Liver (tissue), 9 donors: ENCODE measurements around the gene DPP6. TPM values are rescaled to one million over a fixed set of nuclear protein-coding genes. Genes with fewer than 3 reads are reported as not detected.

Source experiments
- DNase-seq: peaks from one replicate; pipeline ENCODE4 v3.0.0-alpha.2; 2017; ENCODE audit warnings: low spot score
- H3K27ac ChIP-seq, 2 donors: one replicate each; pipeline ENCODE4 v1.7.0; 2013; ENCODE audit warnings: inconsistent platforms in 2 of 2, low read length in 2 of 2, control low read depth in 1 of 2, low read depth in 1 of 2, mild to moderate bottlenecking in 1 of 2
- H3K27me3 ChIP-seq, 4 donors: one replicate each; pipeline versions ENCODE4 v1.6.1 to v1.7.0; 2013; ENCODE audit warnings: low read length in 3 of 4, inconsistent platforms in 1 of 4, mild to moderate bottlenecking in 1 of 4, moderate library complexity in 1 of 4; ENCODE audit not compliant: control insufficient read depth in 4 of 4, insufficient read depth in 4 of 4
- H3K36me3 ChIP-seq, 4 donors: one replicate each; pipeline versions ENCODE4 v1.6.1 to v1.7.0; 2013; ENCODE audit warnings: low read length in 3 of 4, mild to moderate bottlenecking in 3 of 4, low read depth in 1 of 4, moderate library complexity in 1 of 4; ENCODE audit not compliant: control insufficient read depth in 4 of 4, insufficient read depth in 3 of 4
- H3K4me1 ChIP-seq, 4 donors: one replicate each; pipeline versions ENCODE4 v1.6.1 to v1.7.0; 2013; ENCODE audit warnings: low read length in 3 of 4, mild to moderate bottlenecking in 3 of 4, moderate library complexity in 1 of 4; ENCODE audit not compliant: control insufficient read depth in 4 of 4, insufficient read depth in 4 of 4
- H3K4me3 ChIP-seq, 3 donors: one replicate each; pipeline versions ENCODE4 v1.6.1 to v1.7.0; 2013; ENCODE audit warnings: low read length in 3 of 3, control low read depth in 1 of 3, low read depth in 1 of 3, mild to moderate bottlenecking in 1 of 3
- H3K9ac ChIP-seq, 2 donors: one replicate each; pipeline ENCODE4 v1.7.0; 2013; ENCODE audit warnings: low read length in 2 of 2, mild to moderate bottlenecking in 2 of 2, moderate library complexity in 2 of 2, control low read depth in 1 of 2, low read depth in 1 of 2
- H3K9me3 ChIP-seq, 4 donors: one replicate each; pipeline versions ENCODE4 v1.6.1 to v1.7.0; 2013; ENCODE audit warnings: low read length in 3 of 4; ENCODE audit not compliant: control insufficient read depth in 4 of 4
- EGR1 ChIP-seq, 2 donors: IDR thresholded peaks; 2 replicates each; pipeline ENCODE4 v1.6.1; 2016 to 2018; ENCODE audit warnings: antibody characterized with exemption in 2 of 2, low read depth in 2 of 2
- FOXA1 ChIP-seq: IDR thresholded peaks from 2 replicates; pipeline ENCODE4 v1.6.1; 2016; ENCODE audit warnings: antibody characterized with exemption
- FOXA2 ChIP-seq: IDR thresholded peaks from 2 replicates; pipeline ENCODE4 v1.6.1; 2016; ENCODE audit warnings: antibody characterized with exemption
- GABPA ChIP-seq, 2 donors: IDR thresholded peaks in 1 of 2; conservative IDR thresholded peaks in 1 of 2; 2 replicates each; pipeline ENCODE4 v1.6.1; 2016; ENCODE audit warnings: antibody characterized with exemption in 2 of 2, mild to moderate bottlenecking in 1 of 2, moderate library complexity in 1 of 2
- HNF4A ChIP-seq, 2 donors: conservative IDR thresholded peaks; 2 replicates each; pipeline ENCODE4 v1.6.1; 2016; ENCODE audit warnings: antibody characterized with exemption in 2 of 2, mild to moderate bottlenecking in 2 of 2
- HNF4G ChIP-seq: IDR thresholded peaks from 2 replicates; pipeline ENCODE4 v1.6.1; 2016; ENCODE audit warnings: antibody characterized with exemption
- JUND ChIP-seq, 2 donors: IDR thresholded peaks; 2 replicates each; pipeline ENCODE4 v1.6.1; 2016; ENCODE audit warnings: antibody characterized with exemption in 2 of 2
- NR2F2 ChIP-seq: IDR thresholded peaks from 2 replicates; pipeline ENCODE4 v1.6.1; 2016; ENCODE audit warnings: antibody characterized with exemption
- RAD21 ChIP-seq, 2 donors: IDR thresholded peaks; 2 replicates each; pipeline ENCODE4 v1.6.1; 2016; ENCODE audit warnings: antibody characterized with exemption in 2 of 2, mild to moderate bottlenecking in 2 of 2
- RXRA ChIP-seq, 2 donors: IDR thresholded peaks; 2 replicates each; pipeline ENCODE4 v1.6.1; 2017 to 2018; ENCODE audit warnings: antibody characterized with exemption in 2 of 2, mild to moderate bottlenecking in 1 of 2
- SP1 ChIP-seq: IDR thresholded peaks from 2 replicates; pipeline ENCODE4 v1.6.1; 2018; ENCODE audit warnings: antibody characterized with exemption, mild to moderate bottlenecking
- TAF1 ChIP-seq: conservative IDR thresholded peaks from 2 replicates; pipeline ENCODE4 v1.6.1; 2016; ENCODE audit warnings: antibody characterized with exemption, mild to moderate bottlenecking
- YY1 ChIP-seq: IDR thresholded peaks from 2 replicates; pipeline ENCODE4 v1.6.1; 2016; ENCODE audit warnings: antibody characterized with exemption, mild to moderate bottlenecking
- WGBS: extraction: QIAGEN DNeasy Blood & Tissue Kit; methylation state at CpG from one replicate; pipeline ENCODE4 v1.1.7; 2013; 5-methylcytosine and 5-hydroxymethylcytosine counted together
- polyA plus RNA-seq, 2 donors: library from polyadenylated mRNA; stranded (reverse) in 1 of 2; unstranded in 1 of 2; fragments of 200-250 nt in 1 of 2; fragments of >200 nt in 1 of 2; fragmentation: Nextera tagmentation in 1 of 2; extraction: Ambion mirVana in 1 of 2; gene quantifications; one replicate each; pipeline versions ENCODE4 v1.2.1 to v1.2.3, GENCODE V29; 2013 to 2015
- total RNA-seq, 2 donors: library from RNA; depleted of rRNA; stranded (reverse); fragments of >200 nt; gene quantifications; one replicate each; pipeline ENCODE4 v1.2.3, GENCODE V29; 2014
- TF ChIP-seq, protein P1 (sequence below): IDR thresholded peaks from 2 replicates; pipeline ENCODE4 v1.6.1; 2016; ENCODE audit warnings: antibody characterized with exemption
- TF ChIP-seq, protein P2 (sequence below): IDR thresholded peaks from 2 replicates; pipeline ENCODE4 v1.6.1; 2016; ENCODE audit warnings: antibody characterized with exemption, mild to moderate bottlenecking
- TF ChIP-seq, protein P3 (sequence below): IDR thresholded peaks from 2 replicates; pipeline ENCODE4 v1.6.1; 2016; ENCODE audit warnings: antibody characterized with exemption
- TF ChIP-seq, protein P4 (sequence below): fragments of 150-350 bp; IDR thresholded peaks from 2 replicates; pipeline ENCODE4 v1.5.1; 2017; ENCODE audit warnings: improper control_type of control experiment, low read depth, low read length; ENCODE audit not compliant: missing input control
- donor health status: healthy.
- donor health status: healthy.
- donor health status: healthy.
- donor health status: healthy.
- donor health status: healthy.

DPP6 gene
- total and polyA plus RNA-seq, 4 donors: 0.01 TPM; not detected in 3

DNA sequence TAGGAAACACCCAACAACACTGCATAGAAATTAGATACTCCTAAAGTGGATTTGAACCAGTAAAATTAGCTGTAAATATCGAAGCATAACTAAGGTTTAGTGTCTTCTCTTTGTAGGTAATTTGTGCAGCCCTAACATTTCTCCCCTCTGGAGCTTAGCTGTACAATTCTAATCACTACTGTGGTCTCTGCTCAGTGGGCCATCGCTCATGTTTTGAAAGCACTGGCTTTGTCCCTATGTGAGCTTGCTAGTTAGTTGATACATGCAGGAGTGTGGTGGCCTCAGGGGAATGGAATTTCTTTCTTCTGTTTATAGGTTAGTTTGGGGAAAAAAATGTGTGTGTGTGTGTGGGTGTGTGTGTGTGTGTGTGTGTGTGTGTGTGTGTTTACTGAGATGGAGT, 373.1 kb downstream of the DPP6 start:
- WGBS: 75% methylated on average over 2 of the region's 2 CpGs
- Histone ChIP-seq H3K36me3 (no peaks in the 10 kb centered on the region), H3K9ac (no peak overlapping the region), H3K4me3 (no peak overlapping the region), H3K9me3 (no peaks in the 10 kb centered on the region), H3K4me1 (no peaks in the 10 kb centered on the region), H3K27me3 (no peaks in the 10 kb centered on the region), H3K27ac (no peak overlapping the region)
- DNase-seq: no peak
- no peak for TF ChIP-seq HNF4A (conservative IDR thresholded peaks at IDR 0.05)
- TF ChIP-seq SP1: no peak
- TF ChIP-seq JUND (IDR thresholded peaks at IDR 0.05): no peak
- TF ChIP-seq YY1: no peak
- no peak for TF ChIP-seq TAF1
- TF ChIP-seq FOXA1: no peak
- TF ChIP-seq RAD21 (IDR thresholded peaks at IDR 0.05): no peak
- TF ChIP-seq, protein P1, sequence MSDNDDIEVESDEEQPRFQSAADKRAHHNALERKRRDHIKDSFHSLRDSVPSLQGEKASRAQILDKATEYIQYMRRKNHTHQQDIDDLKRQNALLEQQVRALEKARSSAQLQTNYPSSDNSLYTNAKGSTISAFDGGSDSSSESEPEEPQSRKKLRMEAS: no peak
- TF ChIP-seq RXRA (IDR thresholded peaks at IDR 0.05): no peak
- TF ChIP-seq EGR1 (IDR thresholded peaks at IDR 0.05; ENCODE audit: low read depth in 2 of 2): no peak

DNA sequence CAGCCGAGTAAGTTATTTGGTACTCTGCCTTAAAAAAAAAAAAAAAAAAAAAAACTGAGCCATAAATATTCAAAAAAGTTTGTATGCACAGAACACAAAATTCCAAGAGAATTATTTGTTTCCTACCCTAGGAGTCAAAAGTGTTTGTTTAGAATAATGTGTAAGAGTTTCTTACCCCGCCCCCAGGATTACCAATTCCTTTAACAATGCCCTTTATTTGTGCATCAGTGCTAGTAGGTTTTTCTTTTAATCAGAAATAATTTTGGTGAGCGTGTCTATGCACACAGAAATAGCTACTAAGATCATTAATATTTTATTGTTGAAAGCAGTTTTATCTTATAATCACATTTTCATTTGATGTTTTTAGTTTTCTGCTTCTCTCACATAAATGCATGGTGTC, 374.6 kb downstream of the DPP6 start:
- WGBS: 75% methylated on average over 3 of the region's 3 CpGs
- TF ChIP-seq EGR1 (IDR thresholded peaks at IDR 0.05; ENCODE audit: low read depth in 2 of 2) (no peak), NR2F2 (no peak), YY1 (no peak), RAD21 (IDR thresholded peaks at IDR 0.05) (no peak), FOXA1 (no peak), HNF4G (no peak), JUND (IDR thresholded peaks at IDR 0.05) (no peak)
- TF ChIP-seq, protein P2, sequence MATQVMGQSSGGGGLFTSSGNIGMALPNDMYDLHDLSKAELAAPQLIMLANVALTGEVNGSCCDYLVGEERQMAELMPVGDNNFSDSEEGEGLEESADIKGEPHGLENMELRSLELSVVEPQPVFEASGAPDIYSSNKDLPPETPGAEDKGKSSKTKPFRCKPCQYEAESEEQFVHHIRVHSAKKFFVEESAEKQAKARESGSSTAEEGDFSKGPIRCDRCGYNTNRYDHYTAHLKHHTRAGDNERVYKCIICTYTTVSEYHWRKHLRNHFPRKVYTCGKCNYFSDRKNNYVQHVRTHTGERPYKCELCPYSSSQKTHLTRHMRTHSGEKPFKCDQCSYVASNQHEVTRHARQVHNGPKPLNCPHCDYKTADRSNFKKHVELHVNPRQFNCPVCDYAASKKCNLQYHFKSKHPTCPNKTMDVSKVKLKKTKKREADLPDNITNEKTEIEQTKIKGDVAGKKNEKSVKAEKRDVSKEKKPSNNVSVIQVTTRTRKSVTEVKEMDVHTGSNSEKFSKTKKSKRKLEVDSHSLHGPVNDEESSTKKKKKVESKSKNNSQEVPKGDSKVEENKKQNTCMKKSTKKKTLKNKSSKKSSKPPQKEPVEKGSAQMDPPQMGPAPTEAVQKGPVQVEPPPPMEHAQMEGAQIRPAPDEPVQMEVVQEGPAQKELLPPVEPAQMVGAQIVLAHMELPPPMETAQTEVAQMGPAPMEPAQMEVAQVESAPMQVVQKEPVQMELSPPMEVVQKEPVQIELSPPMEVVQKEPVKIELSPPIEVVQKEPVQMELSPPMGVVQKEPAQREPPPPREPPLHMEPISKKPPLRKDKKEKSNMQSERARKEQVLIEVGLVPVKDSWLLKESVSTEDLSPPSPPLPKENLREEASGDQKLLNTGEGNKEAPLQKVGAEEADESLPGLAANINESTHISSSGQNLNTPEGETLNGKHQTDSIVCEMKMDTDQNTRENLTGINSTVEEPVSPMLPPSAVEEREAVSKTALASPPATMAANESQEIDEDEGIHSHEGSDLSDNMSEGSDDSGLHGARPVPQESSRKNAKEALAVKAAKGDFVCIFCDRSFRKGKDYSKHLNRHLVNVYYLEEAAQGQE: no peak
- TF ChIP-seq, protein P1: no peak

DNA sequence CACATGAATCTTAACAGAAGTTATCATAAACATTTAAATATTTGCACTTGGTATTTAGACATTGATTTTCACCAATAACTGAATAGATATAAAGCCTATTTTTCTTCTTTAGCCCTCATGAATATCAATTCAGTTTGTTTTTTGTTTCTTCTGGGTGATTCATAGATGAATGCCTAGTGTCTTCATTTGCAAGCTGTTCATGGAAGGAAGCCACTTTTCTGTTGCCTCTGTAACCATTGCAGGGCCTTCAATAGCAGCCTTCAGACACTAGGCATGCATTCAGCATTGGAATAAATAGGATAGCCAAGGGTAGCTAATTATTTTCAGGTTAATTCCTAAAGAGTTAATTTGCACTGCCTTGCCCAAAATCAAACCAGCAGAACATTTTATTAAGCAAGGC, 375.3 kb downstream of the DPP6 start:
- DNase-seq: no peak
- no peak overlapping the region for H3K4me3 ChIP-seq
- H3K27me3 ChIP-seq: no peaks in the 10 kb centered on the region
- no peak overlapping the region for H3K9ac ChIP-seq
- TF ChIP-seq RAD21 (IDR thresholded peaks at IDR 0.05): no peak
- TF ChIP-seq YY1: no peak
- TF ChIP-seq RXRA (IDR thresholded peaks at IDR 0.05): no peak
- no peak for TF ChIP-seq JUND (IDR thresholded peaks at IDR 0.05)
- TF ChIP-seq, protein P1: no peak
- TF ChIP-seq NR2F2: no peak
- TF ChIP-seq TAF1: no peak
- TF ChIP-seq, protein P2: no peak
- no peak for TF ChIP-seq SP1
- TF ChIP-seq GABPA (IDR thresholded peaks at IDR 0.05 in 1 of 2, conservative IDR thresholded peaks at IDR 0.05 in 1 of 2): no peak
- TF ChIP-seq, protein P3, sequence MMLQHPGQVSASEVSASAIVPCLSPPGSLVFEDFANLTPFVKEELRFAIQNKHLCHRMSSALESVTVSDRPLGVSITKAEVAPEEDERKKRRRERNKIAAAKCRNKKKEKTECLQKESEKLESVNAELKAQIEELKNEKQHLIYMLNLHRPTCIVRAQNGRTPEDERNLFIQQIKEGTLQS: no peak
- TF ChIP-seq FOXA2: no peak
- no peak for TF ChIP-seq EGR1 (IDR thresholded peaks at IDR 0.05; ENCODE audit: low read depth in 2 of 2)
- TF ChIP-seq FOXA1: no peak
- TF ChIP-seq HNF4G: no peak
- TF ChIP-seq, protein P4, sequence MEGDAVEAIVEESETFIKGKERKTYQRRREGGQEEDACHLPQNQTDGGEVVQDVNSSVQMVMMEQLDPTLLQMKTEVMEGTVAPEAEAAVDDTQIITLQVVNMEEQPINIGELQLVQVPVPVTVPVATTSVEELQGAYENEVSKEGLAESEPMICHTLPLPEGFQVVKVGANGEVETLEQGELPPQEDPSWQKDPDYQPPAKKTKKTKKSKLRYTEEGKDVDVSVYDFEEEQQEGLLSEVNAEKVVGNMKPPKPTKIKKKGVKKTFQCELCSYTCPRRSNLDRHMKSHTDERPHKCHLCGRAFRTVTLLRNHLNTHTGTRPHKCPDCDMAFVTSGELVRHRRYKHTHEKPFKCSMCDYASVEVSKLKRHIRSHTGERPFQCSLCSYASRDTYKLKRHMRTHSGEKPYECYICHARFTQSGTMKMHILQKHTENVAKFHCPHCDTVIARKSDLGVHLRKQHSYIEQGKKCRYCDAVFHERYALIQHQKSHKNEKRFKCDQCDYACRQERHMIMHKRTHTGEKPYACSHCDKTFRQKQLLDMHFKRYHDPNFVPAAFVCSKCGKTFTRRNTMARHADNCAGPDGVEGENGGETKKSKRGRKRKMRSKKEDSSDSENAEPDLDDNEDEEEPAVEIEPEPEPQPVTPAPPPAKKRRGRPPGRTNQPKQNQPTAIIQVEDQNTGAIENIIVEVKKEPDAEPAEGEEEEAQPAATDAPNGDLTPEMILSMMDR: no peak
- H3K36me3 ChIP-seq: no peaks in the 10 kb centered on the region
- no peaks in the 10 kb centered on the region for H3K9me3 ChIP-seq
- H3K27ac ChIP-seq: no peak overlapping the region
- no peaks in the 10 kb centered on the region for H3K4me1 ChIP-seq

More for the DNA sequence above, 374.6 kb downstream of the DPP6 start:
- no peaks in the 10 kb centered on the region for H3K4me1 ChIP-seq
- no peaks in the 10 kb centered on the region for H3K9me3 ChIP-seq
- H3K27me3 ChIP-seq: no peaks in the 10 kb centered on the region
- no peak overlapping the region for H3K27ac ChIP-seq
- DNase-seq: no peak
- H3K4me3 ChIP-seq: no peak overlapping the region
- no peak overlapping the region for H3K9ac ChIP-seq
- no peaks in the 10 kb centered on the region for H3K36me3 ChIP-seq
